Renal cortex interstitium (tissue), 11 donors: Measurements from ENCODE around the gene RSL1D1. TPM values are rescaled to one million over a fixed set of nuclear protein-coding genes. Genes with fewer than 3 reads are reported as not detected.
A peak's percentile ranks its signal among the peaks of the same experiment; 100 is the strongest.
"Not testable (repeated sequence)": the region's sequence is repeated elsewhere in the genome, so short reads cannot be mapped to it uniquely, and the experiment has no call there.

Experiments
- DNase-seq, 11 donors: peaks; one replicate each; pipeline ENCODE4 v3.0.0-alpha.2; 2013; ENCODE audit warnings: low read depth in 9 of 11, low spot score in 4 of 11; ENCODE audit errors: extremely low read depth in 1 of 11
- polyA plus RNA-seq, 3 donors: library from polyadenylated mRNA; unstranded; fragments of 120-200 nt; gene quantifications; one replicate each; pipeline ENCODE4 v1.2.1, GENCODE V29; 2013; ENCODE audit not compliant: insufficient read length in 3 of 3

The RSL1D1 gene
- polyA plus RNA-seq, 3 donors = 214 to 289 (median 238) TPM

GRCh38 chr16:11868412-11868980, 17.2 kb upstream of the RSL1D1 start:
- DNase-seq = no peak

- DNase-seq = no peak
These were observed 11.1 kb upstream of the RSL1D1 start for GRCh38 chr16:11862489-11862888.

- DNase-seq = no peak
These were observed 5.8 kb upstream of the RSL1D1 start for GRCh38 chr16:11857161-11857560.

- DNase-seq = peak in 3 of 11 donors; percentile 11 to 17 (median 12)
These were observed 909 bp upstream of the RSL1D1 start for GRCh38 chr16:11852092-11852809.

- no peak for DNase-seq
These were observed 2.5 kb downstream of the RSL1D1 start for GRCh38 chr16:11848842-11849241.

GRCh38 chr16:11844499-11844898, 6.8 kb downstream of the RSL1D1 start:
- DNase-seq = no peak

GRCh38 chr16:11843861-11844260, 7.5 kb downstream of the RSL1D1 start:
- no peak for DNase-seq

- DNase-seq = no peak
These were observed 8.1 kb downstream of the RSL1D1 start for GRCh38 chr16:11843206-11843605.

GRCh38 chr16:11841026-11841425, 10.3 kb downstream of the RSL1D1 start:
- DNase-seq = no peak

GRCh38 chr16:11836650-11837244, 14.6 kb downstream of the RSL1D1 start:
- DNase-seq = no peak

- no peak for DNase-seq
These were observed 15.3 kb downstream of the RSL1D1 start for GRCh38 chr16:11835891-11836649.

GRCh38 chr16:11835309-11835708, 16.0 kb downstream of the RSL1D1 start:
- DNase-seq = no peak

- no peak for DNase-seq
These were observed 17.2 kb downstream of the RSL1D1 start for GRCh38 chr16:11833951-11834695.

GRCh38 chr16:11828696-11829095, 22.6 kb downstream of the RSL1D1 start:
- no peak for DNase-seq

- DNase-seq = not testable (repeated sequence)
These were observed 25.7 kb downstream of the RSL1D1 start for GRCh38 chr16:11825520-11826165.

- DNase-seq = no peak
These were observed 27.0 kb downstream of the RSL1D1 start for GRCh38 chr16:11824362-11824761.

- DNase-seq = not testable (repeated sequence)
These were observed 27.7 kb downstream of the RSL1D1 start for GRCh38 chr16:11823645-11824044.

- DNase-seq = no peak
These were observed 31.5 kb downstream of the RSL1D1 start for GRCh38 chr16:11819798-11820197.

- DNase-seq = not testable (repeated sequence)
These were observed 32.4 kb downstream of the RSL1D1 start for GRCh38 chr16:11818970-11819369.
